ENCODE measurements around the gene ARSH.

DNA sequence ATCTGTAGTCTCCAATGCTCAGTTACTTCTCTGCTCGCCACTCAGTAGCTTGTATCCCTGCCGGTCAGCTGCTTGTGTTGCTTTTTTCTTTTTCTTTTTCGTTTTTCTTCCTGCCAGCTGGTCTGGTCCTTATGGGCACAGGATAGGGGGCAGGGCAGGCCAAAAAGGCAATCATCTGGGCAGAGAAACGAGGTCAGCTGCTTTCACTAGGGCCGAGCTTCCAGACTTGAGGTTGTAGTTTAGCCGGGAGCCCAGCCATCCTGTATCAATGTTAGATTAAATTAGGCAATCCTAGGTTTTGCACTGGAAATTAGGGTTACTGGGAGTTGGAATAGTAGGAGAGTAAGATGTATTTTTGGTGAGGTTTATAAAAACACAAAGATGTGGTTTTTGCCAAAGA lies 38.3 kb downstream of the ARSH start:
- TF ChIP-seq, protein P1, sequence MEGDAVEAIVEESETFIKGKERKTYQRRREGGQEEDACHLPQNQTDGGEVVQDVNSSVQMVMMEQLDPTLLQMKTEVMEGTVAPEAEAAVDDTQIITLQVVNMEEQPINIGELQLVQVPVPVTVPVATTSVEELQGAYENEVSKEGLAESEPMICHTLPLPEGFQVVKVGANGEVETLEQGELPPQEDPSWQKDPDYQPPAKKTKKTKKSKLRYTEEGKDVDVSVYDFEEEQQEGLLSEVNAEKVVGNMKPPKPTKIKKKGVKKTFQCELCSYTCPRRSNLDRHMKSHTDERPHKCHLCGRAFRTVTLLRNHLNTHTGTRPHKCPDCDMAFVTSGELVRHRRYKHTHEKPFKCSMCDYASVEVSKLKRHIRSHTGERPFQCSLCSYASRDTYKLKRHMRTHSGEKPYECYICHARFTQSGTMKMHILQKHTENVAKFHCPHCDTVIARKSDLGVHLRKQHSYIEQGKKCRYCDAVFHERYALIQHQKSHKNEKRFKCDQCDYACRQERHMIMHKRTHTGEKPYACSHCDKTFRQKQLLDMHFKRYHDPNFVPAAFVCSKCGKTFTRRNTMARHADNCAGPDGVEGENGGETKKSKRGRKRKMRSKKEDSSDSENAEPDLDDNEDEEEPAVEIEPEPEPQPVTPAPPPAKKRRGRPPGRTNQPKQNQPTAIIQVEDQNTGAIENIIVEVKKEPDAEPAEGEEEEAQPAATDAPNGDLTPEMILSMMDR (IDR thresholded peaks at IDR 0.05; ENCODE audit: insufficient read depth, low read length, poor library complexity, severe bottlenecking), result no peak
- no peak for TF ChIP-seq EZH2phosphoT487 (conservative IDR thresholded peaks at IDR 0.05; ENCODE audit: low read length)
